T follicular helper cell (primary cell): Measurements from ENCODE around the gene TMEM139.

Experiments used
- DNase-seq: peaks from one replicate; pipeline ENCODE4 v3.0.0-alpha.2; 2020; ENCODE audit warnings: low read depth
- total RNA-seq, 2 experiments: gene quantifications; one replicate each; lab custom pipeline; 2026; lab: John Stamatoyannopoulos, UW

TMEM139 gene
- 0.26 to 0.48 reads per million in 2 experiments for total RNA-seq

GRCh38 chr7:143284591-143285469, at the start of gene TMEM139:
TMEM139 (plus strand) TSS chr7:143284958; CDS start chr7:143285958, 1,000 bp downstream.
- DNase-seq, result no peak

GRCh38 chr7:143235561-143235960, 49.2 kb upstream of the TMEM139 start:
- DNase-seq, result no peak

DNA sequence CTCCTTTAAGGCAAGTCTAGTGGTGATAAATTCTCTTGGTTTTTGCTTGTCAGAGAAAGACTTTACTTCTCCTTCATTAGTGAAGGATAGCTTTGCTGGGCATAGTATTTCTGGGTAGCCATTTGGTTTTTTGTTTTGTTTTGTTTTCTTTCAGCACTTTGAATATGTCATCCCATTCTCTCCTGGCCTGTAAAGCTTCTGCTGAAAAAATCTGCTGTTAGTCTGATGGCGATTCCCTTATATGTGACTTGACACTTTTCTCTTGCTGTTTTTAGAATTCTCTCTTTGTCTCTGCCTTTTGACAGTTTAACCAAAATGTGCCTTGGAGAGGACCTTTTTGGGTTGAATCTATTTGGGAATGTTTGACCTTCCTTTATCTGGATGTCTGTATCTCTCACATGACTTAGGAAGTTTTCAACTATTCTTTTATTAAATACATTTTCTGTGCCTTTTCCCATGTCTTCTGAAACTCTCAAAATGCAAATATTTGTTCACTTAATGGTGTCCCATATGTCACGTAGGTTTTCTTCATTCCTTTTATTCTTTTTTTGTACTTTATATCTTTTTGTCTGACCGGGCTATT, 48.3 kb upstream of the TMEM139 start:
- no peak for DNase-seq

DNA sequence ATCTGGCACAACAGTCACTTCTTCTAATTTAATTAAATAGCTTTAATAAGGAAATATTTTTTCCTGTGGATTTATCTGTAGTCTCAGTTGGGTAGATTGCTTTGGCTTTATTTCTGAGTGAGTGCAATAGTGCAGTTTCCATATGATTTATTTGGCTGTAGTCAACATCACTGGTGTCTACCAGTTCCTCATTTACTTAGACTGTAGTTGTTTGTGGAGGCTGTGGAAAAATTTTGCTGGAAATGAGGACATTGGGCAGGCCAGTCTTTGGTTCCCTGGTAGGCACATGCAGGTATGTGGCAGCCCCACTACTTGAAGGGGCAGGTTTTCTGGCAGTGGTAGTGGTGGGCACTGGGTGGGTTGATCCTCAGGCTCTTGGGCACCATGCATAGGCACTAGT, 47.4 kb upstream of the TMEM139 start:
- DNase-seq, result no peak

DNA sequence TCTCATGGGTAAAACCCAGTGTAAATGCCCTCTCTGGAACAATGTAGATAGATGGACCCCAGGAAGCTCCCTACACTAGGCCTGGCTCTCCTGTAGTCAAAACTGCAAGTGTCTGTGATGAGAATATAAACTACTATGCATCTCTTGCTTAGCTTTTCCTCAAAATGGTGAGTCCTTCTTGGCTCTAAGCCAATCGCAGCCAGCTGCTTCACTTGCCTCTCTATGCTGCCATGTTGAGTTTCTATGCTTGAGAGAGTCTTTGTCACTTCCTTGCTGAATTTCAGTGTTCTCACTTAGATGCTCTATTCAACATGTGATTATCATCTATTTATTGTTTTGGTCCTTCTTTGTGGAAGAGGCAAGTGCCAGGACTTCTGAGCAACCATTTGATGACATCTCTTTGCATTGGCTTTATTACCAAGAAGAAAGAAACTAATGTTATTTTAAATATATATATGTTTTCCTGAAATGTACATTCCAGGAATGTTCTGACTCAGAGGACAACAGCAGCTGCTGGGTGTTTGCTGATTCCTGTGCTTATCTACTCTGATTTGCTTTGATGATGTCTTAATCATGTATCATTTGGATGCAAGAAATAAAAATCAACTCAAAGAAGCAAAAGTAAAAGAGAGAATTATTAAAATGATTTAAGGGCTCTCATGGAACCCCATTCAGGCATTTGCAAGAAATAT, 46.3 kb upstream of the TMEM139 start:
- DNase-seq, result no peak

DNA sequence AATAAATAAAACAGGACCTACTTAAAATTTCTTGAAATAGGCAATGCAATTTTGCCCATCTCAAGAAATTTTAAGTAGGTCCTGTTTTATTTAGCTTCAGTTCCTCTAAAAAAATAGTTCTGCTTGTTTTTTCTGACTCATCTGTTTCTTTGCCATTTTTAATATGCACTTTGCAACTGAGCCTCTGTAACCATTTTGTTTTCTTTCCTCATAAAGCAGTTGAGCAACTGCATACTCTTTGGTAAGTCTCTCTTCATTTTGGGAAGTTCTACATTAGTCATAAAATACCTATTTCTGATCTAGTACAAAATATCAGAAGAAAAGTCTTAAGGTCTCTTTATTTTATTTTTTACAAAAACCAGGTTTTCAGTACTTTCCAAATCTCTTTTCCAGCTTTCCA, 44.9 kb upstream of the TMEM139 start:
- DNase-seq, result no peak

DNA sequence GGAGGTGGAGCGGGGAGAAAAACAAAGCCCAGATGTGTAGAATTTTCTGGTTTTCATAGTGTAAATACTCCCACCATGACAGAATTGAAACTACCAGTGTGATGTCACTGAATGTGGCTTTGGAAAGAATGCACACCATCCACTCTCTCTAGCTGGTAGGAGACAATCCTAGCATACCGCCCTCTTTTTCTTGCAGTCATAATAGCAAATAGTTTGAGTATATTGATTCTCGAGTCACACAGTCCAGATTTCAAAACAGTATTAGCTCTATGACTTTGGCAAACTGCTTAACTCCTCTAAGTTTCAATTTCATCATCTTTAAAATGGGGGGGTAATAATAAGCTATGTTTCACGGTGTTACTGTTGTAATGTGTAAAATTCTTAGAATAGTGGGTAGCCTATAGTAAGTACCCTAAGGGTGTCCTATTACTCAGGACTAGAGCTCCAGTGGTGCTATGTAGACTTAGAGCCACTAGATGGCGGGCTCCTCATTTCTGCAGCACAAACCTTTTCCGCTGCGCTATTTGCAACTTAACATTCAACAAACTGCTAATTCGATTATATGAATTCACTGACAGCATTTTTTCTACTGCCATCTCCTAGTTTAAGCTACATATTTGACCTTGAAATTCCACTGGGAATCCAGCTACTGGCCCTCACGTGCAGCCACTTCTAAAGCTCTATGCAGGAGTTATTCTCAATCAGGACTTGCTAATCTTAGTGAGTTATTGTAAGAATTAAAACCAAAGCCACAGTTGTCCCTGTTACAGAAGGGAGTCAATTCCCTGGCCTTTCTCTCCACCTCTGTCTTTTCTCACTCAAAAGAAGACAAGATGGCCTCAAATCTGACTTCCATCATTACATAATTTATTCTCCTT, 44.2 kb upstream of the TMEM139 start:
- DNase-seq, result peak; percentile 58

DNA sequence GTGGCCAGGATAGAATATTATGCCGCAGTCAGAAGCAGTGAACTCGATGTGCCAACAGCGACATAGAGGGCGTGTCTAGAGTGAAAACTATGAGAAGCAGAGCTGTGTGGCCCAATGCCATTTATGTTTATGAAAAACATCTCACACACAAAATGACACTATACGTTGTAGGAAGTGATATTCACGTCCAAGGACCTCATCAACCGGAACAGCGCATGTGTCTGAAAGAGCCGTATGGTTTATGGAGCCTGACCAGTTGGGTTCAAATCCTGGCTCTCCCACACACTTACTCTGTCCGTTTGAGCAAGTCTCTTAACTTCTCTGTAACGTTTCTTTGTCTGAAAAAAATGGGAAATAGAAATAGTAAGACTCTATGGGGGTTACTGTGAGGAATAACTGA, 42.5 kb upstream of the TMEM139 start:
- DNase-seq, result no peak

DNA sequence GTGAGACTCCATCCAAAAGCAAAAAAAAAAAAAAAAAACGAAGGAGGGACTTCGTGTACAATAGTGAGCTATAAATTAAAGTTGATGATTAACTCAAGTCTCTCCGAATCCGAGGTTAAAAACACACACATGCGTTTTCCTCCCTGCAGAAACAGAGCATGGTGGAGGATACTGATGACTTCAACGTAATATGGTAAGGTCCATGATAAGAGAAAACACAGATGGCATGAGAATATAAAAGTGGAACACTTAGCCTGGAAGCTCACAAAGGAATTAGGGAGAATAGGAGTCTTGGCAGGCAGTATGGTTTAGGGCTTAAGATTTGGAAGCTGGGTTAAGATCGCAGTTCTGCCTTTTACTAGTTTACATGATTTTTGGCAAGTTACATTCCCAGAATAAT, 41.6 kb upstream of the TMEM139 start:
- no peak for DNase-seq

DNA sequence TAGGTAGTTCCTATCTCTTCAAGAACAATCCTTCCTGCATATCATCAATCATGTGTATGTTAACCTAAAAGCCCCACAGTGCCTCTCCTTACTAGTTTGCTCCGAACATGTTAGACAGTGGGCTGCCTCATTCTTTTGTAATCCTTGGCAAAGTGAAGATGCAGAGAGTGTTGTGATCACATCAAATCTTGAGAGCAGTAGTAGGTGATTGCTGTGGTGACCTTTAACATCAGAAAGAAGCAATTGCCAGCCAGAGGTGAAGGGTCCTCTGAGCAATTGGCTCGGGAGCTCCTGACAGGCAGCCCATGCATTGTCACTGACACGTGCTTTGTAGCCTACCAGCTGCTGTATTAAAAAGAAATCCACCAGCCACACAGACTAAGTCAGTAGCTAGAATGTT, 41.1 kb upstream of the TMEM139 start:
- DNase-seq, result no peak

GRCh38 chr7:143244321-143244720, 40.4 kb upstream of the TMEM139 start:
- DNase-seq, result no peak

DNA sequence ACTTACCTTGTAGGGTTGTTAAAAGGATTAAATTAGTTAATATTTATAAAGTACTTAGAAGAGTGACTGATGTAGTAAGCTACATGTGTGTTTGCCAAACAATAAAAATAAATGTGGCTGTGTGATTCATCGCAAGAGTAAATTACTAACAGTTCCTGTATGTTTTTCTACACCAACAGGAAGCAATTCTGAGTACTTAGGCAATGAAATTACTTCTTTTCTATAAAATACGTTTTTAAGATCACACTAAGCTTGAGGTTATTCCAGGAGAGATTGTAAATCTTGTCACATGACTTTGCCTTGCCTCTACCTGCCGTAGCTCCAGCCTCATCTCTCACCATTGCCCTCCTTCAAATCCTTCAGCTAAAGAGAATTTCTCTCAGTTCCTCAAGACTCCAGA, 39.6 kb upstream of the TMEM139 start:
- no peak for DNase-seq

DNA sequence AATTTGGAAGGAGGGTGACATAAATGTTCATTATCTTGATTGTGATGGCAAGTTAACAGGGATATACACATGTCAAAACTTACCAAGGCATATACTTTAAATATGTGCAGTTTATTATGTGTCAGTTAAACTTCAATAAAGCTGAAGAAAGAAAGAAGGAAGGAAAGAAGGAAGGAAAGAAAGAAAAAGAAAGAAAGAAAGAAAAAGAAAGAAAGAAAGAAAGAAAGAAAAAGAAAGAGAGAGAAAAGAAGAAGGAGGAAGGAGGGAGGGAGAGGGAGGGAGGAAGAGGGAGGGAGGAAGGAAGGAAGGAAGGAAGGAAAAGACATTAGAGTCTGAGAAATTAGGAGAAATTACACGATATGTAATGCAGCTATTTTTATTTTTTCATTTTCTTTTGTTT, 37.4 kb upstream of the TMEM139 start:
- no peak for DNase-seq

- no peak for DNase-seq
These were observed 35.9 kb upstream of the TMEM139 start for GRCh38 chr7:143248761-143249354.

- DNase-seq, result no peak
These were observed 34.6 kb upstream of the TMEM139 start for GRCh38 chr7:143250199-143250598.

DNA sequence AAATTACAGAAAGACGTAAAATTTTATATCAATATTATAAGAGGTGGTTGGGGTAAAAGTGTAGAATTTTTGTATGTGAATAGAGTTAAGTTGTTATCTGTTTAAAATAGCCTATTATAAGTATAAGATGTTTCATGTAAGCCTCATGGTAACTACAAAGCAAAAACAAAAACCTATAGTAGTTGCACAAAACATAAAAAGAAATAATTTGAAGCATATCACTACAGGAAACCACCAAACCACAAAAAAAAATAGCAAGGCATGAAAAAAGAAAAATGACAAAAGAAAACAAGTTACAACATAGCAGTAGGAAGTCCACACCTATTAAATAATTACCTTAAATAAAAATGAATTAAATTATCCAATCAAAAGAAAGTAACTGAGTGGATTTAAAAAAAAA, 33.9 kb upstream of the TMEM139 start:
- no peak for DNase-seq

DNA sequence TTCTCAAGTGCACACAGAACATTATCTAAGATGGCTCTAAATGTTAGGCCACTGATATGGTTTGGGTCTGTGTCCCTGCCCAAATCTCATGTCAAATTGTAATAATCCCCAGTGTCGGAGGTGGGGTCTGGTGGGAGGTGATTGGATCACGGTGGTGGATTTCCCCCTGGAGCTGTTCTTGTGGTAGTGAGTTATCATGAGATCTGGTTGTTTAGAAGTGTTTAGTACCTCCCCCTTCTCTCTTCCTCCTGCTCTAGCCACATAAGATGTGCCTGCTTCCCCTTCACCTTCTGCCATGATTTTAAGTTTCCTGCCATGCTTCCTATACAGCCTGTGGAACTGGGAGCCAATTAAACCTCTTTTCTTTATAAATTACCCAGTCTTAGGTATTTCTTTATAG, 32.8 kb upstream of the TMEM139 start:
- no peak for DNase-seq

DNA sequence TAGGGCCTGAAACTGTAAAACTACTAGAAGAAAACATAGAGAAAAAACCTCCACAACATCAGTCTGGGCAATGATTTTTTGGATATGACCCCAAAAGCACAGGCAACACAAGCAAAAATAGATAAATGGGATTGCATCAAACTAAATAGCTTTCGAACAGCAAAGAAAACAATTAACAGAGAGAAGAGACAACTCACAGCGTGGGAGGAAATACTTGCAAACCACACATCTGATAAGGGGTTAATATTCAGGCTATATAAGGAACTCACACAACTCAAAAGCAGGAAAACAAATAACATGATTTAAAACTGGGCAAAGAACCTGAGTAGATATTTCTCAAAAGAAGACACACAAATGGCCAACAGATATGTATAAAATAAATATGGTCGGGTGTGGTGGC, 29.2 kb upstream of the TMEM139 start:
- no peak for DNase-seq

DNA sequence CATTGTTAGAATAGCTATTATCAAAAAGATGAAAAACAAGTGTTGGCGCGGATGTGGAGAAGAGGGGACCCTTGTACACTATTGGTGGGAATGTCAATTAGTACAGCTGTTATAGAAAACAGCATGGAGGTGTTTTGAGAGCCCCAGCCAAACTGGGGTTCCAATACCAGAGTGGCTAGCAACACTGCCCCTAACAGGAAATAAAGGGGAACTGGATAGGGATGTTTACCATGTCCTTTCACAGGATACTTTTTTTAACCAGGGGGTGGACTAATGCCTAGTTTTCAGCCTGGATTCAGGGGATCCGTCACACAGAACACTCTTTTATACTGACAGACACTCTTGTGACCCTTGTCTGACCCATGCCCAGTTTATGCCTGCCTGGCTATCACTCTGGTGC, 28.4 kb upstream of the TMEM139 start:
- no peak for DNase-seq

DNA sequence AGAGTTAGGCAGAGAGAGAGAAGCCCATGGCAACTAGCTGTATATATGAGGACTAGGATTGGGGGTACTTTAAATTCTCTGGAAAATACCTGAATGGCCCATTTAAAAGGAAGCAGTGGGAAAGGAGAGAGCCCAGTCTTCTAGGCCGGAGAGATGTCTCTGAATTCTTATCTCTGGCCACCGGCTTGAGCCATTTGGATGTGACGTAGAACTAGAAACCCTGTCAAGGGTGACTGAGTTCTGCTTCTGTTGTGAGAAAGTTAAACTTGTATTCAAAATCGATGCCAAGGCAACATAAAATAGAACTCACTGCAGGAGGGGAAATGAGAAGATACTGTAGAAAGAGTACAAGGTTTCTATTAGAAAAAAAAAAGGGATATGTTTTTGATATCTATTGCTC, 27.8 kb upstream of the TMEM139 start:
- no peak for DNase-seq

DNA sequence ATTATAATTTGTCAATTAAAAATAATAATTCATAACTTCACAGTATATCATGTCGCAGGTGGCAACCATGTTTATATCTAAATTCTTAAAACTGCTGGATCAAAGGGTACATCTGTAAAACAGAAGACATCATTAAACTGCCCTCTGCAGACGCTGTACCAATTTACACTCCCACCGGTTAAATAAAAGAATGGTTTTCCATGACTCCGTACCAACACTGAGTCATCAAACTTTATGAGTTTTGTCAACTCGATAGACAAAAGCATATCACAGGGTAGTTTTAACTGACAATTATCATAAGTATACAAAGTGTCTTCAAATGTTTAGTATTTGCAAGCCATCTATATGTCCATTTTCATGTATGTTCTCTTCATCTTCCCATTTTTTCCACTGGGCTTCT, 27.3 kb upstream of the TMEM139 start:
- no peak for DNase-seq

DNA sequence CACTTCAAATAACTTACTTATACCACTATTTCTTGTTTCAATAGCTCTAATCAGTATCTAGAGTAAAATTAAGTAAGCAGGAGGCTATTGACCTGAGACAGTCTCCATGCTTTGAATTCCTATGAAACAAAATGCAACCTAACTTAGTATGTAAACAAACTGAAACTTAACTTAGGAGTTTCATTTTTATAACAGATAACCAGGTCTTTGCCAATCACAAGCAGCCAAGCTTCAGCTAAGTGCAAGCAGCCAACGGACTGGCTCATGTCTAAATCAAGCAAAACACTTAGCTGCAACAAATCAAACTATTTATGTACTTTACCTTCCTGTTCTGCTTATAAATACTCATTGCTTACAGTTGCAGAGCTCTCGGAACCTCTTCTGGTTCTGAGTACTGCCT, 25.9 kb upstream of the TMEM139 start:
- DNase-seq, result no peak
